Liver (tissue), 9 donors: Measurements from ENCODE around the gene SPEN. TPM values are rescaled to one million over a fixed set of nuclear protein-coding genes. Genes with fewer than 3 reads are reported as not detected.

Source experiments
- DNase-seq: peaks from one replicate; pipeline ENCODE4 v3.0.0-alpha.2; 2017; ENCODE audit warnings: low spot score
- H3K27ac ChIP-seq, 2 donors: one replicate each; pipeline ENCODE4 v1.7.0; 2013; ENCODE audit warnings: inconsistent platforms in 2 of 2, low read length in 2 of 2, control low read depth in 1 of 2, low read depth in 1 of 2, mild to moderate bottlenecking in 1 of 2
- H3K27me3 ChIP-seq, 4 donors: one replicate each; pipeline versions ENCODE4 v1.6.1 to v1.7.0; 2013; ENCODE audit warnings: low read length in 3 of 4, inconsistent platforms in 1 of 4, mild to moderate bottlenecking in 1 of 4, moderate library complexity in 1 of 4; ENCODE audit not compliant: control insufficient read depth in 4 of 4, insufficient read depth in 4 of 4
- H3K36me3 ChIP-seq, 4 donors: one replicate each; pipeline versions ENCODE4 v1.6.1 to v1.7.0; 2013; ENCODE audit warnings: low read length in 3 of 4, mild to moderate bottlenecking in 3 of 4, low read depth in 1 of 4, moderate library complexity in 1 of 4; ENCODE audit not compliant: control insufficient read depth in 4 of 4, insufficient read depth in 3 of 4
- H3K4me1 ChIP-seq, 4 donors: one replicate each; pipeline versions ENCODE4 v1.6.1 to v1.7.0; 2013; ENCODE audit warnings: low read length in 3 of 4, mild to moderate bottlenecking in 3 of 4, moderate library complexity in 1 of 4; ENCODE audit not compliant: control insufficient read depth in 4 of 4, insufficient read depth in 4 of 4
- H3K4me3 ChIP-seq, 3 donors: one replicate each; pipeline versions ENCODE4 v1.6.1 to v1.7.0; 2013; ENCODE audit warnings: low read length in 3 of 3, control low read depth in 1 of 3, low read depth in 1 of 3, mild to moderate bottlenecking in 1 of 3
- H3K9ac ChIP-seq, 2 donors: one replicate each; pipeline ENCODE4 v1.7.0; 2013; ENCODE audit warnings: low read length in 2 of 2, mild to moderate bottlenecking in 2 of 2, moderate library complexity in 2 of 2, control low read depth in 1 of 2, low read depth in 1 of 2
- H3K9me3 ChIP-seq, 4 donors: one replicate each; pipeline versions ENCODE4 v1.6.1 to v1.7.0; 2013; ENCODE audit warnings: low read length in 3 of 4; ENCODE audit not compliant: control insufficient read depth in 4 of 4
- CTCF ChIP-seq: fragments of 150-350 bp; IDR thresholded peaks from 2 replicates; pipeline ENCODE4 v1.5.1; 2017; ENCODE audit warnings: improper control_type of control experiment, low read depth, low read length; ENCODE audit not compliant: missing input control
- EGR1 ChIP-seq, 2 donors: IDR thresholded peaks; 2 replicates each; pipeline ENCODE4 v1.6.1; 2016 to 2018; ENCODE audit warnings: antibody characterized with exemption in 2 of 2, low read depth in 2 of 2
- FOXA1 ChIP-seq: IDR thresholded peaks from 2 replicates; pipeline ENCODE4 v1.6.1; 2016; ENCODE audit warnings: antibody characterized with exemption
- FOXA2 ChIP-seq: IDR thresholded peaks from 2 replicates; pipeline ENCODE4 v1.6.1; 2016; ENCODE audit warnings: antibody characterized with exemption
- GABPA ChIP-seq, 2 donors: IDR thresholded peaks in 1 of 2; conservative IDR thresholded peaks in 1 of 2; 2 replicates each; pipeline ENCODE4 v1.6.1; 2016; ENCODE audit warnings: antibody characterized with exemption in 2 of 2, mild to moderate bottlenecking in 1 of 2, moderate library complexity in 1 of 2
- HNF4A ChIP-seq, 2 donors: conservative IDR thresholded peaks; 2 replicates each; pipeline ENCODE4 v1.6.1; 2016; ENCODE audit warnings: antibody characterized with exemption in 2 of 2, mild to moderate bottlenecking in 2 of 2
- HNF4G ChIP-seq: IDR thresholded peaks from 2 replicates; pipeline ENCODE4 v1.6.1; 2016; ENCODE audit warnings: antibody characterized with exemption
- JUND ChIP-seq, 2 donors: IDR thresholded peaks; 2 replicates each; pipeline ENCODE4 v1.6.1; 2016; ENCODE audit warnings: antibody characterized with exemption in 2 of 2
- MAX ChIP-seq: IDR thresholded peaks from 2 replicates; pipeline ENCODE4 v1.6.1; 2016; ENCODE audit warnings: antibody characterized with exemption
- NR2F2 ChIP-seq: IDR thresholded peaks from 2 replicates; pipeline ENCODE4 v1.6.1; 2016; ENCODE audit warnings: antibody characterized with exemption
- RAD21 ChIP-seq, 2 donors: IDR thresholded peaks; 2 replicates each; pipeline ENCODE4 v1.6.1; 2016; ENCODE audit warnings: antibody characterized with exemption in 2 of 2, mild to moderate bottlenecking in 2 of 2
- RXRA ChIP-seq, 2 donors: IDR thresholded peaks; 2 replicates each; pipeline ENCODE4 v1.6.1; 2017 to 2018; ENCODE audit warnings: antibody characterized with exemption in 2 of 2, mild to moderate bottlenecking in 1 of 2
- SP1 ChIP-seq: IDR thresholded peaks from 2 replicates; pipeline ENCODE4 v1.6.1; 2018; ENCODE audit warnings: antibody characterized with exemption, mild to moderate bottlenecking
- TAF1 ChIP-seq: conservative IDR thresholded peaks from 2 replicates; pipeline ENCODE4 v1.6.1; 2016; ENCODE audit warnings: antibody characterized with exemption, mild to moderate bottlenecking
- YY1 ChIP-seq: IDR thresholded peaks from 2 replicates; pipeline ENCODE4 v1.6.1; 2016; ENCODE audit warnings: antibody characterized with exemption, mild to moderate bottlenecking
- WGBS: extraction: QIAGEN DNeasy Blood & Tissue Kit; methylation state at CpG from one replicate; pipeline ENCODE4 v1.1.7; 2013; 5-methylcytosine and 5-hydroxymethylcytosine counted together
- polyA plus RNA-seq, 2 donors: library from polyadenylated mRNA; stranded (reverse) in 1 of 2; unstranded in 1 of 2; fragments of 200-250 nt in 1 of 2; fragments of >200 nt in 1 of 2; fragmentation: Nextera tagmentation in 1 of 2; extraction: Ambion mirVana in 1 of 2; gene quantifications; one replicate each; pipeline versions ENCODE4 v1.2.1 to v1.2.3, GENCODE V29; 2013 to 2015
- total RNA-seq, 2 donors: library from RNA; depleted of rRNA; stranded (reverse); fragments of >200 nt; gene quantifications; one replicate each; pipeline ENCODE4 v1.2.3, GENCODE V29; 2014
- TF ChIP-seq, protein P1 (sequence below): IDR thresholded peaks from 2 replicates; pipeline ENCODE4 v1.6.1; 2016; ENCODE audit warnings: antibody characterized with exemption, mild to moderate bottlenecking
- TF ChIP-seq, protein P2 (sequence below): IDR thresholded peaks from 2 replicates; pipeline ENCODE4 v1.6.1; 2016; ENCODE audit warnings: antibody characterized with exemption
- TF ChIP-seq, protein P3 (sequence below): IDR thresholded peaks from 2 replicates; pipeline ENCODE4 v1.6.1; 2016; ENCODE audit warnings: antibody characterized with exemption
- donor health status: healthy.
- donor health status: healthy.
- donor health status: healthy.
- donor health status: healthy.
- donor health status: healthy.

The SPEN gene
- total and polyA plus RNA-seq, 4 donors, result 7.4 to 29.4 (median 15.2) TPM

DNA sequence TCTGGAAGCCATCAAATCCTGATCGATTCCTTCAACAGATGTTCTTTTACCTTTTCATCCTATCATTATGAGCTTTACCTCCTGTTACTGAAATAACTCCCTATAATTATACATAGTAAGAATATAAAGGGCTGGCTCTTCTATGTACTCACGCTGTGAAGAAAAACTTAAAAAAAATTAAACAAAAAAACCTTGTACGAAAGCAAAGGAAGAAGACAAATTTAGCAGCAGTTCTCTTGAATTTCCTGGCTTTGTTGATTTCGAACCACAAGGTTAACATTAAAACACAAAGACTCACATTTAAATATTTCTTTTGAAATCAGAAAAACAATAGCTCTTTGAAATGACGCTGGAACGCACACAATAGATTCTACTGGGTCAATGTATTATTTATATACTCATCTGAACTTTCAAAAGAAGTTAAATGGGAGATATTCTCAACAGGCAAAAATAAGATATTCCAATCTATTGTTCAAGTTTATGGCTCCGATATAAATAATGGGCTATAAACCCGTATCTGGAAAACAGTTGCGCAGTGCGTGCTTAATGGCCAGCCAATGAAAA lies 13.6 kb upstream of the SPEN start:
- Histone ChIP-seq H3K4me3 (peak overlapping the region; percentile 76 to 79 (median 77)), H3K36me3 (no peaks in the 10 kb centered on the region), H3K9me3 (no peaks in the 10 kb centered on the region), H3K9ac (peak overlapping the region; percentile 90 to 99), H3K4me1 (peaks cover 2 to 15% (median 7%) of the 10 kb centered on the region in 4 donors), H3K27me3 (no peaks in the 10 kb centered on the region), H3K27ac (peak overlapping the region; percentile 99 to 100)
- WGBS, result under 1% methylated on average over 10 of the region's 10 CpGs
- peak in 1 of 2 donors; percentile 29 for TF ChIP-seq RAD21 (IDR thresholded peaks at IDR 0.05)
- TF ChIP-seq YY1, result no peak
- no peak for DNase-seq

GRCh38 chr1:15834406-15835204 lies 12.9 kb upstream of the SPEN start:
- under 1% methylated on average over 77 of the region's 77 CpGs for WGBS
- H3K36me3 ChIP-seq, result no peaks in the 10 kb centered on the region

More at GRCh38 chr1:15834406-15835204, 12.9 kb upstream of the SPEN start:
- peak overlapping the region; percentile 99 to 100 for H3K27ac ChIP-seq
- H3K27me3 ChIP-seq, result no peaks in the 10 kb centered on the region
- TF ChIP-seq GABPA (IDR thresholded peaks at IDR 0.05 in 1 of 2, conservative IDR thresholded peaks at IDR 0.05 in 1 of 2) (no peak), HNF4A (conservative IDR thresholded peaks at IDR 0.05) (peak; percentile 19 to 60), TAF1 (peak; percentile 74), MAX (peak; percentile 56), EGR1 (IDR thresholded peaks at IDR 0.05; ENCODE audit: low read depth in 2 of 2) (peak in 1 of 2 donors; percentile 50), YY1 (peak; percentile 97), JUND (IDR thresholded peaks at IDR 0.05) (no peak), FOXA2 (no peak), RAD21 (IDR thresholded peaks at IDR 0.05) (peak in 1 of 2 donors; percentile 13), FOXA1 (peak; percentile 45), SP1 (peak; percentile 83), RXRA (IDR thresholded peaks at IDR 0.05) (peak; percentile 47 to 57), CTCF (no peak), HNF4G (no peak), NR2F2 (peak; percentile 32)
- TF ChIP-seq, protein P1, sequence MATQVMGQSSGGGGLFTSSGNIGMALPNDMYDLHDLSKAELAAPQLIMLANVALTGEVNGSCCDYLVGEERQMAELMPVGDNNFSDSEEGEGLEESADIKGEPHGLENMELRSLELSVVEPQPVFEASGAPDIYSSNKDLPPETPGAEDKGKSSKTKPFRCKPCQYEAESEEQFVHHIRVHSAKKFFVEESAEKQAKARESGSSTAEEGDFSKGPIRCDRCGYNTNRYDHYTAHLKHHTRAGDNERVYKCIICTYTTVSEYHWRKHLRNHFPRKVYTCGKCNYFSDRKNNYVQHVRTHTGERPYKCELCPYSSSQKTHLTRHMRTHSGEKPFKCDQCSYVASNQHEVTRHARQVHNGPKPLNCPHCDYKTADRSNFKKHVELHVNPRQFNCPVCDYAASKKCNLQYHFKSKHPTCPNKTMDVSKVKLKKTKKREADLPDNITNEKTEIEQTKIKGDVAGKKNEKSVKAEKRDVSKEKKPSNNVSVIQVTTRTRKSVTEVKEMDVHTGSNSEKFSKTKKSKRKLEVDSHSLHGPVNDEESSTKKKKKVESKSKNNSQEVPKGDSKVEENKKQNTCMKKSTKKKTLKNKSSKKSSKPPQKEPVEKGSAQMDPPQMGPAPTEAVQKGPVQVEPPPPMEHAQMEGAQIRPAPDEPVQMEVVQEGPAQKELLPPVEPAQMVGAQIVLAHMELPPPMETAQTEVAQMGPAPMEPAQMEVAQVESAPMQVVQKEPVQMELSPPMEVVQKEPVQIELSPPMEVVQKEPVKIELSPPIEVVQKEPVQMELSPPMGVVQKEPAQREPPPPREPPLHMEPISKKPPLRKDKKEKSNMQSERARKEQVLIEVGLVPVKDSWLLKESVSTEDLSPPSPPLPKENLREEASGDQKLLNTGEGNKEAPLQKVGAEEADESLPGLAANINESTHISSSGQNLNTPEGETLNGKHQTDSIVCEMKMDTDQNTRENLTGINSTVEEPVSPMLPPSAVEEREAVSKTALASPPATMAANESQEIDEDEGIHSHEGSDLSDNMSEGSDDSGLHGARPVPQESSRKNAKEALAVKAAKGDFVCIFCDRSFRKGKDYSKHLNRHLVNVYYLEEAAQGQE, result peak; percentile 68
- TF ChIP-seq, protein P2, sequence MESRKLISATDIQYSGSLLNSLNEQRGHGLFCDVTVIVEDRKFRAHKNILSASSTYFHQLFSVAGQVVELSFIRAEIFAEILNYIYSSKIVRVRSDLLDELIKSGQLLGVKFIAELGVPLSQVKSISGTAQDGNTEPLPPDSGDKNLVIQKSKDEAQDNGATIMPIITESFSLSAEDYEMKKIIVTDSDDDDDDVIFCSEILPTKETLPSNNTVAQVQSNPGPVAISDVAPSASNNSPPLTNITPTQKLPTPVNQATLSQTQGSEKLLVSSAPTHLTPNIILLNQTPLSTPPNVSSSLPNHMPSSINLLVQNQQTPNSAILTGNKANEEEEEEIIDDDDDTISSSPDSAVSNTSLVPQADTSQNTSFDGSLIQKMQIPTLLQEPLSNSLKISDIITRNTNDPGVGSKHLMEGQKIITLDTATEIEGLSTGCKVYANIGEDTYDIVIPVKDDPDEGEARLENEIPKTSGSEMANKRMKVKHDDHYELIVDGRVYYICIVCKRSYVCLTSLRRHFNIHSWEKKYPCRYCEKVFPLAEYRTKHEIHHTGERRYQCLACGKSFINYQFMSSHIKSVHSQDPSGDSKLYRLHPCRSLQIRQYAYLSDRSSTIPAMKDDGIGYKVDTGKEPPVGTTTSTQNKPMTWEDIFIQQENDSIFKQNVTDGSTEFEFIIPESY, result peak; percentile 20
- TF ChIP-seq, protein P3, sequence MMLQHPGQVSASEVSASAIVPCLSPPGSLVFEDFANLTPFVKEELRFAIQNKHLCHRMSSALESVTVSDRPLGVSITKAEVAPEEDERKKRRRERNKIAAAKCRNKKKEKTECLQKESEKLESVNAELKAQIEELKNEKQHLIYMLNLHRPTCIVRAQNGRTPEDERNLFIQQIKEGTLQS, result peak; percentile 19
- no peaks in the 10 kb centered on the region for H3K9me3 ChIP-seq
- DNase-seq, result peak; percentile 89
- H3K4me1 ChIP-seq, result peaks cover 1 to 15% (median 7%) of the 10 kb centered on the region in 4 donors
- peak overlapping the region; percentile 76 to 79 (median 77) for H3K4me3 ChIP-seq
- H3K9ac ChIP-seq, result peak overlapping the region; percentile 96 to 99
